Measurements from ENCODE around the gene TRAPPC10.

TRAPPC10 gene

DNA sequence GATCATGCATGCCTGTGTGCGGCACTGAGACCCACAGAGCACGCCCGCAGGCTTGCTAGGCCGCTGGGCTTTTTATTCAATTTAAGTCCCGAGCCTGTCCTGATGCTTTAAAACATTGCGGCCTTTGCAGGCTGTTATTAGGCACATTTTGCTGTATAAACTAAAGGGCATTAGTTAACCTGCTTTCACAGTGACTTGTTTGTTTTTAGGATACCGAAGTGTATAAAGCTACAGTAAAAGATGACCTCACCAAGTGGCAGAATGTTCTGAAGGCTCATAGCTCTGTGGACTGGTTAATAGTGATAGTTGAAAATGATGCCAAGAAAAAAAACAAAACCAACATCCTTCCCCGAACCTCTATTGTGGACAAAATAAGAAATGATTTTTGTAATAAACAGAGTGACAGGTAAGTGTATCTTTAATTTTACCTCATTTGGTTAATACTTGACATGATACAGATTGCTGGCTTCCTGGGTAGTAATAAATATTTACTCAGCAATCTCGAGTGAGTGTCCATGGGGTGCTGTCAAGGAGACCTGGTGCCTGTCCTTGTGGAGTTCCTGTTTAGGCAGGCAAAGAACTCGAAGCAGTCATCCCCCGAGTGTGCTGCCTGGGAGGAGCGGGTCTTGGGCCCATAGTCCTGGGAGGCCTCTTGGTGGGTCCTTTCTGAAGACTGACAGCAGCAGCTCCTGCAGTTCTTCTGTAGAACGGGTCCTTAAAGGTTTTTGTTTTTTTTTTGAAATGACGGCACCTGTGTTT, 40.1 kb downstream of the TRAPPC10 start:
- Histone ChIP-seq H4K91ac (ENCODE audit: low read depth, low read length) (no peak overlapping the region), H3K27me3 (ENCODE audit: insufficient read depth, low read length) (no peaks in the 10 kb centered on the region), H2BK5ac (ENCODE audit: low read depth, low read length, poor library complexity) (no peak overlapping the region), H3K4me3 (ENCODE audit: low read depth, low read length) (no peak overlapping the region), H3K4me1 (ENCODE audit: control insufficient read depth in 1 of 2, insufficient read depth in 2 of 2, low read length in 2 of 2) (no peaks in the 10 kb centered on the region), H3K27ac (ENCODE audit: low read depth, low read length) (no peak overlapping the region), H3K79me1 (ENCODE audit: low read length) (no peaks in the 10 kb centered on the region), H4K8ac (ENCODE audit: low read depth, low read length) (no peak overlapping the region), H3K18ac (ENCODE audit: low read length) (no peak overlapping the region), H3K36me3 (ENCODE audit: control insufficient read depth in 1 of 2, insufficient read depth in 2 of 2, low read length in 2 of 2) (peaks cover 18 to 20% of the 10 kb centered on the region in 2 experiments), H2AFZ (ENCODE audit: insufficient read depth, low read length, poor library complexity) (no peak overlapping the region), H3K9ac (ENCODE audit: low read length) (no peak overlapping the region), H3K23ac (ENCODE audit: low read length) (no peak overlapping the region), H4K12ac (ENCODE audit: low read depth, low read length) (no peak overlapping the region), H3K79me2 (ENCODE audit: control insufficient read depth, insufficient read depth, low read length, poor library complexity) (no peaks in the 10 kb centered on the region), H3K4ac (ENCODE audit: low read depth, low read length) (no peak overlapping the region), H2BK120ac (ENCODE audit: insufficient read depth, low read length, poor library complexity) (no peak overlapping the region), H3K9me3 (ENCODE audit: insufficient read depth, low read depth, low read length) (no peaks in the 10 kb centered on the region), H2AK5ac (ENCODE audit: low read length) (no peak overlapping the region), H3K4me2 (ENCODE audit: low read length) (no peak overlapping the region), H3K14ac (ENCODE audit: low read length) (no peak overlapping the region), H2BK12ac (ENCODE audit: low read length) (no peak overlapping the region)
- DNase-seq: no peak
- WGBS (ENCODE audit: extremely low coverage, insufficient coverage, insufficient read length): no CpG with 5 or more reads among the region's 14 CpGs

DNA sequence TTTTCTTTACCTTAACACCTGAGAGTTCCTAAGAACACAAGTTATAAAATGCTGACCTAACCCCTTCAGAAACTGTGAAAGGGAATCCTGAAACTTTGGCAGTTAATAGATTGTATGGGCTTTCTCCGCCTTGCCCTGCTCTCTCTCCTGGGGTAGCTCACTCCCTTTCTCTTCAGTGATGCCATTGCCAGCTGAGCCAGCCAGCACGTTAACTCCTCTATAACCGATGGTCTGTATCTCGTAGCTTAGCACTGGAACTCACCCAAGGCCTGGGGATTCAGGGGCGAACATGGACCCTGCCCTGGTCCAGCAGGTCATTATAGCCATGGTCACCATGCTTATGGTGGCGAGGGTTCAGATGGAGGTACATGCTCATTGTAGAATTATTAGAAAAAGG, 40.7 kb downstream of the TRAPPC10 start:
- H3K27me3 ChIP-seq (ENCODE audit: insufficient read depth, low read length): no peaks in the 10 kb centered on the region
- H4K12ac ChIP-seq (ENCODE audit: low read depth, low read length): no peak overlapping the region
- no peak overlapping the region for H2BK12ac ChIP-seq (ENCODE audit: low read length)

DNA sequence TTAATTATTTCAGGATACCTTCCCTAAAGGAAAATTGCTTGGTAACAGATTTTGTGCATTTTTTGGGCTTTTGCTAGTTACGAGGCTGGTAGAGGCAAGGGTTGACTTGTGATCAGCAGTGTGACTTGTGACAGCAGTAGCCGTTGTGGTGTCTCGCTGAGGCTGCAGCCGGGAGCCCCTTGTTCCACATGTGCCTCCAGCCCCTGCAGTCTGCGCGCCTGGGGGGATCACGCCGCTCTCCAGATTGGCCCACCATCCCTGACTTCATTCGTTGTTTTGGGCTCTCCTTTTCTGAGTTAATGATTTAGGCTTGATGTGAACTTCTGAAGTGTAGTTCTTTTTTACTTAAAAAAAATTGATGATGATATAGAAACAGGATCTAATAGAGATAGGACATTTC, 41.5 kb downstream of the TRAPPC10 start:
- Histone ChIP-seq H3K18ac (ENCODE audit: low read length) (no peak overlapping the region), H4K91ac (ENCODE audit: low read depth, low read length) (no peak overlapping the region), H3K4me2 (ENCODE audit: low read length) (no peak overlapping the region), H3K4me3 (ENCODE audit: low read depth, low read length) (no peak overlapping the region), H3K4ac (ENCODE audit: low read depth, low read length) (no peak overlapping the region), H3K9ac (ENCODE audit: low read length) (no peak overlapping the region), H2AFZ (ENCODE audit: insufficient read depth, low read length, poor library complexity) (no peak overlapping the region), H2BK12ac (ENCODE audit: low read length) (no peak overlapping the region), H4K8ac (ENCODE audit: low read depth, low read length) (no peak overlapping the region), H2AK5ac (ENCODE audit: low read length) (no peak overlapping the region), H3K79me1 (ENCODE audit: low read length) (no peaks in the 10 kb centered on the region), H2BK5ac (ENCODE audit: low read depth, low read length, poor library complexity) (no peak overlapping the region), H3K4me1 (ENCODE audit: control insufficient read depth in 1 of 2, insufficient read depth in 2 of 2, low read length in 2 of 2) (no peaks in the 10 kb centered on the region), H3K9me3 (ENCODE audit: insufficient read depth, low read depth, low read length) (no peaks in the 10 kb centered on the region), H3K36me3 (ENCODE audit: control insufficient read depth in 1 of 2, insufficient read depth in 2 of 2, low read length in 2 of 2) (peaks cover 18 to 27% of the 10 kb centered on the region in 2 experiments), H3K27me3 (ENCODE audit: insufficient read depth, low read length) (no peaks in the 10 kb centered on the region), H3K79me2 (ENCODE audit: control insufficient read depth, insufficient read depth, low read length, poor library complexity) (no peaks in the 10 kb centered on the region), H3K27ac (ENCODE audit: low read depth, low read length) (no peak overlapping the region), H3K14ac (ENCODE audit: low read length) (no peak overlapping the region), H3K23ac (ENCODE audit: low read length) (no peak overlapping the region), H4K12ac (ENCODE audit: low read depth, low read length) (no peak overlapping the region), H2BK120ac (ENCODE audit: insufficient read depth, low read length, poor library complexity) (no peak overlapping the region)
- WGBS (ENCODE audit: extremely low coverage, insufficient coverage, insufficient read length): no CpG with 5 or more reads among the region's 9 CpGs
- DNase-seq: no peak

More for the DNA sequence above, 40.7 kb downstream of the TRAPPC10 start:
- Histone ChIP-seq H3K23ac (ENCODE audit: low read length) (no peak overlapping the region), H3K4me3 (ENCODE audit: low read depth, low read length) (no peak overlapping the region), H2BK5ac (ENCODE audit: low read depth, low read length, poor library complexity) (no peak overlapping the region), H3K79me1 (ENCODE audit: low read length) (no peaks in the 10 kb centered on the region), H2AFZ (ENCODE audit: insufficient read depth, low read length, poor library complexity) (no peak overlapping the region), H4K8ac (ENCODE audit: low read depth, low read length) (no peak overlapping the region), H3K14ac (ENCODE audit: low read length) (no peak overlapping the region), H3K18ac (ENCODE audit: low read length) (no peak overlapping the region), H3K27ac (ENCODE audit: low read depth, low read length) (no peak overlapping the region), H3K36me3 (ENCODE audit: control insufficient read depth in 1 of 2, insufficient read depth in 2 of 2, low read length in 2 of 2) (peaks cover 17 to 21% of the 10 kb centered on the region in 2 experiments), H3K4me1 (ENCODE audit: control insufficient read depth in 1 of 2, insufficient read depth in 2 of 2, low read length in 2 of 2) (no peaks in the 10 kb centered on the region), H3K9me3 (ENCODE audit: insufficient read depth, low read depth, low read length) (no peaks in the 10 kb centered on the region), H3K4ac (ENCODE audit: low read depth, low read length) (no peak overlapping the region), H3K9ac (ENCODE audit: low read length) (no peak overlapping the region), H3K79me2 (ENCODE audit: control insufficient read depth, insufficient read depth, low read length, poor library complexity) (no peaks in the 10 kb centered on the region), H3K4me2 (ENCODE audit: low read length) (no peak overlapping the region), H2AK5ac (ENCODE audit: low read length) (no peak overlapping the region), H2BK120ac (ENCODE audit: insufficient read depth, low read length, poor library complexity) (no peak overlapping the region), H4K91ac (ENCODE audit: low read depth, low read length) (no peak overlapping the region)
- no CpG with 5 or more reads among the region's 6 CpGs for WGBS (ENCODE audit: extremely low coverage, insufficient coverage, insufficient read length)
- no peak for DNase-seq

DNA sequence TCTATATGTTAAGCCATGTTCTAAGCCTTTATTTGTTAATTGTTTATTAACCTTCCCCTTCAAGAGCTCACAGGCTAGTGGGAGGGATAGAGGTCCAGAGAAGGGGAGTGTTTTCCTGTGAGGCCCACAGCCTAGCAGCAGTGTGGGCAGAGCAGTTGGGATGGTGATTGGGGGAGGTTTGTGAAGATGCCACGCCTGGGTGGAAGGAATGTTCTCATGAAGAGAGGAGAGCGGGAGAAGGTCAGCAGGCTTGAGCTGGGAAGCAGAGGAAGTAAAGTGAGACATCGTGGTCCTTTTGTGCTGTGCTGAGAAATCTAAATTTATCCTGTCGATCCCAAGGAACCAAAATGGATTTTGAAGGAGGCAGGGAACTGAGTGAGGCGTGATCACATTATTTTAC, 42.6 kb downstream of the TRAPPC10 start:
- H3K4me3 ChIP-seq (ENCODE audit: low read depth, low read length): no peak overlapping the region
- H3K27me3 ChIP-seq (ENCODE audit: insufficient read depth, low read length): no peaks in the 10 kb centered on the region
- no peaks in the 10 kb centered on the region for H3K79me1 ChIP-seq (ENCODE audit: low read length)
- H3K4ac ChIP-seq (ENCODE audit: low read depth, low read length): no peak overlapping the region
- no peak for DNase-seq
- H3K36me3 ChIP-seq (ENCODE audit: control insufficient read depth in 1 of 2, insufficient read depth in 2 of 2, low read length in 2 of 2): peaks cover 22 to 29% of the 10 kb centered on the region in 2 experiments
- H3K14ac ChIP-seq (ENCODE audit: low read length): no peak overlapping the region
- no peak overlapping the region for H4K91ac ChIP-seq (ENCODE audit: low read depth, low read length)
- H2AK5ac ChIP-seq (ENCODE audit: low read length): no peak overlapping the region
- no peak overlapping the region for H2BK5ac ChIP-seq (ENCODE audit: low read depth, low read length, poor library complexity)
- H3K9ac ChIP-seq (ENCODE audit: low read length): no peak overlapping the region
- no peaks in the 10 kb centered on the region for H3K9me3 ChIP-seq (ENCODE audit: insufficient read depth, low read depth, low read length)
- H3K27ac ChIP-seq (ENCODE audit: low read depth, low read length): no peak overlapping the region
- no peaks in the 10 kb centered on the region for H3K79me2 ChIP-seq (ENCODE audit: control insufficient read depth, insufficient read depth, low read length, poor library complexity)
- H4K8ac ChIP-seq (ENCODE audit: low read depth, low read length): no peak overlapping the region
- no peak overlapping the region for H3K23ac ChIP-seq (ENCODE audit: low read length)
- no peaks in the 10 kb centered on the region for H3K4me1 ChIP-seq (ENCODE audit: control insufficient read depth in 1 of 2, insufficient read depth in 2 of 2, low read length in 2 of 2)
- no peak overlapping the region for H3K18ac ChIP-seq (ENCODE audit: low read length)
- WGBS (ENCODE audit: extremely low coverage, insufficient coverage, insufficient read length): no CpG with 5 or more reads among the region's 5 CpGs
- H4K12ac ChIP-seq (ENCODE audit: low read depth, low read length): no peak overlapping the region
- H2AFZ ChIP-seq (ENCODE audit: insufficient read depth, low read length, poor library complexity): no peak overlapping the region
- no peak overlapping the region for H3K4me2 ChIP-seq (ENCODE audit: low read length)
- H2BK12ac ChIP-seq (ENCODE audit: low read length): no peak overlapping the region
- no peak overlapping the region for H2BK120ac ChIP-seq (ENCODE audit: insufficient read depth, low read length, poor library complexity)

Measured in trophoblast cell (in vitro differentiated cells and primary cell).